HTERT RPE-1 (cell line): Measurements from ENCODE around the gene PIK3R1.

Experiments
- in situ Hi-C: fragments of 300-500 bp; cut with MboI; formaldehyde crosslinking; loops from 4 replicates; pipeline ENCODE4 v1.14.3; 2020; ENCODE audit warnings: low sequenced_read_pairs

PIK3R1 gene

GRCh38 chr5:68268101-68268851 is 52.7 kb downstream of the PIK3R1 start:
- in situ Hi-C loops: no loop called here

GRCh38 chr5:68268852-68269130 is 53.2 kb downstream of the PIK3R1 start:
- in situ Hi-C loops: no loop called here

DNA sequence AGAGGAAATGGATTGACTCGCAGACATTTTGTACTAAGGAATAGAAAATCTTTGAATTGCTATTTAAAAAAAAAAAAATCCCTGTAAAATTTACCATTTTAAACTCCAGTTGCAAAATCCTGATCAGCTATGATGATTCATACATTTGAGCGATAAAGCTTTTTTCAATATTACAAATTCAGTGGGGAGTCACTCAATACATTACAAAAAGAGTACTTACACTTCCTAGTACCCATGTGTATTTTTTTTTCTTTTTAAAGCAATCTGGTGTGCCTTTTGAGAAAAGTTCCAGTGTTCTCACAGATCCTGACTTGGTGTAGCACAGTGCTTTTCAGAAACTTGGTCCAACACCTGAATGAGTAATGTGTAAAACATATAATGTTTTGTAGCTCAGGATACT is 54.3 kb downstream of the PIK3R1 start:
- in situ Hi-C loops: no loop called here

DNA sequence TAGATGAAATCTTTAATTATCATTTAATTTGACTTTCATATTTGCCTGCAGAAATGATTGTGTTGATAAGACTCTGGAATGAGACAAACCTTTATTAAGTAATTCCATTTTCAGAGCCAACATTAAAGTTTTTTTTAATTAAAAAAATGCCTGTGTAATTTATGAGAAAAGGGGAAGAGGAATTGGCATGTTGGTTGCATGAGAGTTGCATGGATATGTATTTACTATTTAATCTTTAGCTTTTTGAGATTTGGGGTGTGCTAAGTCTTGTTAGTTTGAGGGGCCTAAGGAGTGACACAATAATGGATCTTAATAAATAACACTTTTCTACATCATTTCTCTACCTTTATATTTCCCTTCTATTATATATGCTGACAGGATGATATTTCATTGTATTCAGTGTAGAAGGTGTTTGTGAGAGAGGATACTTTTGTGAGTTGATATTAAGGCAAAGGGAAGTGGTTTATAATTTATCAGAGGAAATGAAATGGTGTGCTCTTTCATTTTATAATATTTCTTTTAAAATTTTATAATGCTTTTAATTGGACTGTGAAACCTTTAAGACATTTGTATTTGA is 54.9 kb downstream of the PIK3R1 start:
- in situ Hi-C loops: no loop called here

GRCh38 chr5:68271124-68271523 is 55.6 kb downstream of the PIK3R1 start:
- in situ Hi-C loops: no loop called here

DNA sequence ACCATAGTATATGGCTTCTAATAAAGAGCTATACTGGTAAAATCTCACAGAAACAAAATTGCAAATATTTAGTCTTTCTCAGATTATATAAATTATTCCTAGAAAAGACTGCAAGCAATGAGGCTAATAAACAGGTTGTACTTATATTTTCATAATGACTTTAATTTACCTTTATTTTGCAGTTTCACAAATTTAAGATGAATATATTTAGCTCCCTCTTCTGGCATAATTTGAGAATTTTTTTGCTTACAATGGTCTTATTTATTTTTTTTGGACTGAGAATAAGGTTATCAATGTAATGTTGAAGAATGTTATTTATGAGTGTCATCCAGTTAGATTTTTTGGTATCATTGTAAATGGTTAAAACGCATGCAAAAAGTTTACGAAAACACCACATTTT is 56.7 kb downstream of the PIK3R1 start:
- in situ Hi-C loops: no loop called here

GRCh38 chr5:68273717-68274409 is 58.3 kb downstream of the PIK3R1 start:
- in situ Hi-C loops: no loop called here

DNA sequence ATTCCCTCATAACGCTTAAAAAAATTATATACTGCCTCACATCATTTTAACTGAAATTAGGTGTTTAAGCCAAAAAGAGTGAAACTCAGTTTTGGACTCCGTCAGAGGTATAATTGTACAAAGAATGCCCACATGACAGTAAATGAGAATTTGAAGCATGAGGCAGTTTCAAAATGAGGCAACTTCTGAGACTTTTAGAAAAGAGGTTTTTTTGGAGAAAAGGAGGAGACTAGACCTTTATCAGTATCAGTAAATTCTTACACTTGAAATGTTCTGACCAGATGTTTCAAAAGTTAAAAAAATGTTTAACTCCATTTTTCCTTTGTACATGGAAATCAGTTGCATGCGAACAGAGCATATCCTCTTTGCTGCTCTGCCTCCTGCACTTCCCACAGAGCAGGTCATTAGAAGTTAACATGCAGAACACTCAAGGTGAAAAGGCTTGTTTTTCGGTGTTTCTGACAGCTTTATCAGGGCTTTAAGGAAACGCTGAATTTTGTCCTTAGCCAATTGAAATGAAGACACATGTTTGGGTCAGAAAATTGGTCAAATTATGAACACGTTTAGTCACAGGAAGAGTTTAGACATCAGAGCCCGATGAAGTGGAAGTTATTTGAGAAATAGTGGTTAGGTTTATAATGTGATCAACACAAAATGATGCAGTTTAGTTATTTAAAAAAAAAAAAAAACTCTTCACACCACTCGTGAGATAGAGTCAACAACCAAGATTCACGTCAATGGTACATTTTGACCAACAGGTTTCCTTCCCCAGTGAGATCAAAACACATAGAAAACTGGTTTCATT is 59.5 kb downstream of the PIK3R1 start:
- in situ Hi-C loops: no loop called here

GRCh38 chr5:68276740-68277139 is 61.2 kb downstream of the PIK3R1 start:
- in situ Hi-C loops: no loop called here

- in situ Hi-C loops: no loop called here
These were observed 61.9 kb downstream of the PIK3R1 start for GRCh38 chr5:68277431-68277830.

DNA sequence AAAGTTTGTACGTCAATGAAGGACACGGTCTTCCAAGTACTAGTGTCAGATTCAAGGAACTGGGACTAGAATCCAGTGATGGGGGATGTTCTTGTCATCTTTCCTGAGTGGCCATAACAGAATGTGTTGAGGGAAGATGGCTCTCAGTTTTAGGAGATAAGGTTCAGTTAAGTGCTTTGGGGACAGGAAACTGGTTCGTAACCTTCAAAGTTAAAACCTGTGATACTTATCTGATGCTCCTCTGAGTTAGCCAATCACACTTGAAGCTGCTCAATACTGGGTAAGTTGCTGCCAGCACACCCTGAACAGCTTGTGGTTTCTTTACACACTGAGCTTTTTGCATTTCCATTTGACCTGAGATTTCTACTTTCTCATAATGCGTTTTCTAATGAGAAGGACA is 64.4 kb downstream of the PIK3R1 start:
- in situ Hi-C loops: no loop called here

DNA sequence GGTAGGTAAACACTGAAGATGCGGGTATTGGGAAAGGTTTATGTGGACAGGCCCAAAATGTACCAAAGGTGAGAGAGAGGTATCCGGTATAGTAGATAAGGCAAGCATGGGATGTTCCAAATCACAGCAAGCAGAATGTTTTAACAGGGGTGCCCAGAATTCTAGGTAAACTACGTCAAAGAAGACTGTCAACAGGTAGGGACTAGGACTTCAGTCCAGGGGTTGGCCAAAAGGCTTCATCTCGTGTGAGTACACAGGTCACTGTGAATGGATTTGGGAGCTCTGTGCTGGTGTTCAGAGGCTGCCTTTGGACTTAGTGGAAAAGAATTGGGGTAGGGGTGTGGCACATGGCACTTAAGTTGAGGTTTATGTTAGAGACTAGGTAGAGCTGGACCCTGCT is 66.4 kb downstream of the PIK3R1 start:
- in situ Hi-C loops: no loop called here

DNA sequence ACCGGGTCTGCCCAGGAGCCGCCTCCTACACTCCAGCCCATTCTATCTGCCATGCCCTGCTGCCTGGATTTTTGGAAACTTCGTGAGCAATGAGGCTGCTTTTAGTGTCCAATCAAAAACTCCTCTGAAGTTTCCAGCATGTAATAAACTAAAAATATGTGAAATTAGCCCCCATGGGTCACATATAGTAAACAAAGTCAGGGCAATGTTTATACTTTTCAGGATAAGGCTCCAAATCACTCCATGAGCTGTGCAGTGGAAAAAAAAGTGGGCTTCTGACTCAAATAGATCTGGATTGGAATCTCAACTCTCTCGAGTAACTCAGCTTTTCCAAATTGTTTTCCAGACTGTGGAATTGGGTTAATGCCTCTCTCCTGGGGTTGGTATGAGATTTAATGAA is 68.2 kb downstream of the PIK3R1 start:
- in situ Hi-C loops: no loop called here

DNA sequence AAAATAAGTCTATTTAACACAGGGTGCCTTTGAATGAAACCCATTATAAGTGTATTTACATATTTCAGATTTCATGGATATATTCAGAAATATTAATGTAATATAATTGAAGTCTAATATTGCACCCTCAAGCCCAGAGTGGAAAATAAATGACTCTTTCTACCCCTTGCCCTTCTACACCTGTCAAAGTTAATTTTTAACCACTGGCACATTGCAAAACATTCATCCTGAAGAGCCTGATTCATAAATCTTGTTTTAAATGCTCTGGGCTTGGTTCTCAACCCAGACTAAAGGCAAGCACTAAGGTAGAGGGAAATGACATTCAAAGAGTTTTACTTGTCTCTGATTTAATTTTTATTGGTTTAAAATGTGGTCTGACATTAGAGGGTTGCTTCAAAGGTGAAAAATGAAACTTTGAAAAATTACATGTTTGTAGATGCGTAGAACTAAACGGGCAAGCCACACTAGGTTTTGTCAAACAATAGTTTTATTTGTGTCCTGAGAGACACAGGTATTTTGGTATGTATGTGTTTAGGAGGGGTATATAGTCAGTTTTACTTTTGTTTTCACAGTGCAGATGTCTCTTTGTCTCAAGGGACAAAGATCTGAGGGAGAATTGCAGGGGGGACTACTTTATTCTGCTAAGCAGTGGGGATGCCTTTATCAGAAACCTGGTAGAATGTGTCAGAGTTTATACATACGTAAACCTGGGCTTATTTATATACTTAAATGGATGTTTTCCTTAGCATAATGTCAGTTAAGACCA is 69.7 kb downstream of the PIK3R1 start:
- in situ Hi-C loops: no loop called here

DNA sequence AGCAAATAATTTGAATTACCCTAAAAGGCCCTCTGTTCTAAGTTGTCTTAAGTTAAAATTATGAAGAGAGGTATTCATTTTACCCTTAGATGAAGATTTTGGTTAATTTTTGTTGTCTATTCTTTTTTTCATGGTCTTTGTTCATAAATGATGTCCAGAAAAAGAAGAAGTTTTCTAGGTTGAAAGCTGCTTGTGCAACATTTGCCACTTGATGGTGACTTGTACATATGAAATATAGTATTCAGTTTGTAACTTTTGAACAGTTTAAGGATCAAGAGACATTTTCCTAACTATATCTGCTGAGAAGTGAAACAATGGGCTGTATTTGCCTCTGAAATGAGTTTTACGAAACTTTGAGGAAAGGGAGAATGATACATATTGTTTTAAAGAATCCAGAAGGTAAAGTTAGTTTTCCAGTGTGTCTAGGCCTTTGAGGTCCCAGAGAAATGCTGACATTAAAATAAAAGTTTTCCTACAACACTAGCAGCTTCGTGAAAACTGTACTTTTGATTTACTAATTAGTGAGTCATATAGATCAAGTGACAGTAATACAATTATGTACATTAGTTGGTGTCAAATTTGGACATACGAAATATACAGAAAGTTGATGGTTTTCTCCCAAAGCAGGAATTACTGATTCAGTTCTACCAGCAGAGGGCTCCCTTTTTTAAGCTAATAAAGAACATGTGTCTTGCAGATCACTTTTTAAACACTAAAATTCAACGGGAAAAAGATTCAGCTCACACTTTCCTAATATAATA is 70.5 kb downstream of the PIK3R1 start:
- in situ Hi-C loops: no loop called here

DNA sequence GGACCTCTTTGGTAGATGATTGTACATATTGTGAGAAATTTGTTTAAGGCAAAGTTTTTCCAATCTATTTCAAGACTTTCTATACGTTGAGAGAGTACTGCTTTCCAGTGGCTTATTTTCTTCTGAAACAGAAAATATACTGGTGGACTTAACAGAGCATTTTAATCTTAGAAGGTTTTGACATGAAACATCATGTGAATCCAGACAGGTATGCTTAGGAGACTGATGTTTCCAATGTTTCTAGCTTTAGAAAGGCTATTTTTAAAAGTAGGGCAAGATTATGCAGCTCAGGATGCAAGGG is 71.0 kb downstream of the PIK3R1 start:
- in situ Hi-C loops: no loop called here

- in situ Hi-C loops: no loop called here
These were observed 72.0 kb downstream of the PIK3R1 start for GRCh38 chr5:68287631-68287975.

GRCh38 chr5:68287976-68288706 is 72.6 kb downstream of the PIK3R1 start:
- in situ Hi-C loops: no loop called here

DNA sequence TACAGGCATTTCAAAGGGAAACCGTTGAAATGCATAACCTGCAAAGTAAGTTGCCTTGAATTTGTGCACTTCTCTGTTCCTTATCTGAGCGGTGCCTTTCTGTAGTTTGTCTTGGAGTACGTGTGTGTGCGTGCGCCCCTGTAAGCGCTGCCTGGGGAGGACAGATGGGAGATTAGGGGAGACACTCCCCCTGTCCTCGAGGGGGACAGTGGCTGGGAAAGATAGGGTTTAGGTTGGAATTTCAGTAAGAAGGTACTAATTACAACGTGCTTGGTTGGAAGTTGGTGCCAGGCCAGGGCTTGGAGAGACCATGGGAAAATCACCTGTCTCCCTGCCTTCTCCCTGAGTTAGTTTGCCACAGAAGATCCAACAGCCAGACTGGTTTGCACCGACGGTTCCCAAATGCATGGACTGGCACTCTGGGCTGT is 73.2 kb downstream of the PIK3R1 start:
- in situ Hi-C loops: no loop called here

DNA sequence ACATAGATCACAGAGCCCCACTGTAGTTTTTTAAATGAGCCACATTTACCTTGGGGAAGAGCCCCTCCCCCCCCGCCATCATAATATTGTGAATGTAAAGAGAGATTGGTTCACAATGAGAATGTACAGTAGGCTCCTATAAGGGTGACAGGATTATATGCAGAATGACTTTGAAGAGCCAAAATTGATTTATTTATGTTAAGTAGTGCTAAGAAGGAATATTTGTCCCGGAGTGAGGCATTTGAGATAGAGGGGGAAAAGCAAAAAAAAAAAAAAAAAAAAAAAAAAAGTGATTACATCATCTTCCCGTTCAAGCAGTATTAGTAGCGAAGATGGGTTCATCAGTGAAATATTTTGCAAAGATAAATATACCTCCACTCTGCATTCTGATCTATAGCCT is 73.9 kb downstream of the PIK3R1 start:
- in situ Hi-C loops: no loop called here
